NCI-H82 treated with DMSO at 0.1 percent for 48 hours (cell line): ENCODE data around the gene CHMP6.

Source experiments
- DNase-seq: peaks from one replicate; lab custom pipeline; 2025; ENCODE audit not compliant: unreplicated experiment; lab: John Stamatoyannopoulos, UW

CHMP6 gene

DNA sequence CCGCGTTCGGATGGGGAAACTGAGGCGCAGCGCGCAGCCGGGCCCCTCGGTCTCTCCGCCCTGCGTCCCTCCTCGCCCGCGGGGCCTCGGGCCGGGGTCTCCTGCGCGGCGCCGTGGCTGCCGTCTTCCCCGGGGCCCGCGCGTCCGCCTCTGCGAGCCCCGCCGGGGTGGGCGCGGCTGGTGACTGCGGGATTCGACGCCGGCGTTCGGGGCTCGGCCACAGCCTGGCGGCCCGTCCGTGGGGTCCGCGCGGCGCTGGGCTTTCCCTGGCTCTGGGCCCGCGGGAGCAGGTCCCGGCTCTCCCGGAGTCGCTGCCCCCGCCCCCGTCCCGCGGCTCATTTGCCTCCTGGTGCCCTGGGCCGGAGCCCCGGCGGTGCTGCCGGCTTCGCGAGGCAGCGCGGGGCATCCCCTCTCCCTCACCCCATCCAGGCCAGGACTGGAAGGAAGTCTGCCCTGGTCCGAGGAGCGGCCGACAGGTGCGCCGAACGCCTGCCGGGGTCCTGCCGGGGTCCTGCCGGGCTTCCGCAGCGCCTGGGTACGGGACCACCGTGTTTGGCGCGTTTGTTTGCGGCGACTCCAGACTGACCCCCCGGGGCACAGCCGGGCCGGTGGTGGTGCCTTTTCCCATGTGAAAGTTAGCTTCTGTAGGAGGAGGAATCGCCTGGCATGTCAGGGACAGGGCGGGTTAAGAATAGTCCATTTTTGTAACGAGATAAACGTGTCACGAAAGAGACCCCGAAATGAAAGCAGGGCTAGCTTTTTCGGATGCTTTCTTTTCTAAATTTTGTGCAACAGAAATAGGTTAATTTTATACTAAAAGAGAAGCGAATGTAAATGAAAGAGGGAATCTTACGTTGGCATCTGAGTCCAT is 671 bp downstream of the CHMP6 start:
- DNase-seq, result no peak

DNA sequence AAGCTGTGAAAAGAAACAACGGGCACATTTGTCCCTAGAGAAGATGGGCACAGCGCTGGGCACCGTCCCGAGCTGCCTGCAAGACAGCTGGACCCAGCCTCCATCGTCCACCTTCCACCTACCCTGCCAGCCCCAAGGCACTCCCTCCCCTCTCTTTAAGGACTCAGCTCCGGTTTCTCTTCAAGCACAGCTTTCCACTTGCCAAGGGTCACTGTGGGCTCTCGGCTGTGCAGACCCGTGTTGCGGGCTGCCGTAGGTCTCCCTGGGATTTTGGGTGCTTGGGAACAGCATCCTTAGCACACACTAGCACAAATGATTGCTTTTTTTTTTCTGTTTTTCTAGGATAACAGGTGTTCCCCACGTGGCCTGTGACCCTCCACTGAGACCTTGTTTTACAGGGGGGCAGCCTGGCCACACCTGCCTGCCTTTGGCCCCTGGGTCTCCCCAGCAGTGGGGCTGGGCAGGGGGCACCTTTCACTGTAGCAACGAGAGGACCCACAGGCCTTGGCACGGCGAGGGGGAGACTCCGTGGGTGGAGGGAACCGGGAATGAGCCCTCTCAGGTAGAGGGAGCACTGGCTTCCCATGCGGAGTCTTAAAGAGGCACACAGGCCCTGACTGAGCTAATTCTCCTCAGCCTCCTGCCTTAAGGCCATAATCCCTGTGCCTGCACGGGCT is 1.4 kb downstream of the CHMP6 start:
- no peak for DNase-seq

DNA sequence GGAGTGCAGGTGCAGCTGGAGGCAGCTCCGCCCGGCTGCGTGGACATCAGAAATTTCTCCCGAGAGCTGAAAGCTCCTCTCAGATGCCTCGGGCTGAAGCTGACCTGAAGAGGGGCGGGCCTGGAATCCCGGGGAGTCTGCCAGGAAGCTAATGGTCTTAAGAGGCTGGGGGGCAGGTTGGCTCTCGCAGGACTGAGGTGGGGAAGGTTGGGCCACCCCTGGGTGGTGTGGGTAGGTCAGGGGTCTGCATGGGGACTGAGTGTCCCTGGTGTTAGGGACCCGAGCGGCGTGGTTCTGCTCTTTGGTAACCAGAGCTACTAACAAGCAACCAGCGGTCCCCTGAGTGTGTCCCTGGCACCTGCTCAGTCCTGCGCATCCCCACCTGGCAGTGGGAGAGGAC is 3.5 kb downstream of the CHMP6 start:
- DNase-seq, result no peak

DNA sequence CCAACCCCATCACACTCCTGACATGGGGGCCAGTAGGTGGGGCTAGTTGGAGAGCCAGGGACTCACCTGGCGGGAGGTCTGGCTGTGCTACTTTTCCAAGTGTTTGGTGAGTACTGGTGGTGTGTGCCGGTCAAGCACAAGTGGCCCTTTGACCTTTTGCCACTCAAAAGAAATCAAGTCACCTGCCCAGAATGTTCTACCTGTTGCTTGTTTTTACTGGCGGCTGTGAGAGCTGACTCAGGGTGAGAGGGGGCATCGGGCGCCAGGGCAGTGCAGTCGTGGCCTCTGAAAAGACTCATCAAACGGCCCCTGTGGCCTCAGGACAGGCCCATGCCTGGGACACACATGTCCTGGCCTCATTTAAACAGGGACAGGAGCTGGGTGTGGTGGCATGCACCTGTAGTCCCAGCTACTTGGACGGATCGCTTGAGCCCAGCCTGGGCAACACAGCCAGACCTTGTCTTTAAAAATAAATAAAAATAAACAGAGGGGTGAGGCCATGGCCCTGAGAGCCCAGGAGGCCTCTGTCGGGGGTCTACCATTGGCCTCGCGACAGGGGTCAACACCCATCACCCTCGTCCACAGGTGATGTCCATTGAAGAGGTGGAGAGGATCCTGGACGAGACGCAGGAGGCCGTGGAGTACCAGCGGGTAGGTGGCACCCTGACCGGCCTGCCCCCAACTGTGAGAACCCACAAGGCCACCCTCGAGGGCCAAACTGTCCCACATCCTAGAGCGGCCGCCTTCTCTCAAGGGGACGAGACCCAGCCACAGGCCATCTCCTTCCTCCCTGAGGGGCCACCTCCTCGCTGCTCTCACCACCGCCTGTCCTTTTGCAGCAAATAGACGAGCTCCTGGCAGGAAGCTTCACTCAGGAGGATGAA is 5.0 kb downstream of the CHMP6 start:
- DNase-seq, result no peak

DNA sequence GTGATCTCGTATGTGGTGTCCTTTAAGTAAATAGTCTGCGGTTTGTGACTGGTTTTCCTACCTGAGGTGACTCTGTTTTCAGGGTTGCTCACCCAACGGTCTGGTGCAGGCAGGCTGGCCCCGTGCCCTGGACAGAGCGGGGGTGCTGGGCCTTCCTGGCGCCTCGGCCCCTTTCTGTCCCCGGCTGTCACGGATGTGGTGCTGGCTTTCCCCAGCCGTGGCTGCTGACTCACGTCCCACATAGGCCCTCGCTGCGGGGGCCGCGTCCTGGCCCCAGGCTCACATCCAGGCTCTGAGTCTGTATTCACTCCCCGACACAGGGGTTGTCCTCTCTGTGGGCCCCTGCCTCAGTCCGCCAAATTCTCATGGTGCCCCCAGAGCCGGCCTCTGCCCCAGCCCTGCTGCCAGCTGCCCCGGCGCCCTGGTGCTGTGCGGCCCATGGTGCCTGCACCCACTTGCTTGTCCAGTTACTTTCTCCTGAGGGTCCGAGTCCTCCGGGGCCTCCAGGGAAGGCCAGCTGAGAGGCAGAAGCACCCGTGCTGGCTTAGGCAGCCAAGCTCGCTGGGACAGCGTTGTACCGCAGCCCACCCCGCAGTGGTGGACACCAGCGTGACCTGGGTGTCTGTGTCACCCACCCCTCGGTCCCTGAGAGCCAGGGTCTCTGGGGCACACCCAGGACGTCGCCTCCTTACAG is 5.9 kb downstream of the CHMP6 start:
- DNase-seq, result no peak

DNA sequence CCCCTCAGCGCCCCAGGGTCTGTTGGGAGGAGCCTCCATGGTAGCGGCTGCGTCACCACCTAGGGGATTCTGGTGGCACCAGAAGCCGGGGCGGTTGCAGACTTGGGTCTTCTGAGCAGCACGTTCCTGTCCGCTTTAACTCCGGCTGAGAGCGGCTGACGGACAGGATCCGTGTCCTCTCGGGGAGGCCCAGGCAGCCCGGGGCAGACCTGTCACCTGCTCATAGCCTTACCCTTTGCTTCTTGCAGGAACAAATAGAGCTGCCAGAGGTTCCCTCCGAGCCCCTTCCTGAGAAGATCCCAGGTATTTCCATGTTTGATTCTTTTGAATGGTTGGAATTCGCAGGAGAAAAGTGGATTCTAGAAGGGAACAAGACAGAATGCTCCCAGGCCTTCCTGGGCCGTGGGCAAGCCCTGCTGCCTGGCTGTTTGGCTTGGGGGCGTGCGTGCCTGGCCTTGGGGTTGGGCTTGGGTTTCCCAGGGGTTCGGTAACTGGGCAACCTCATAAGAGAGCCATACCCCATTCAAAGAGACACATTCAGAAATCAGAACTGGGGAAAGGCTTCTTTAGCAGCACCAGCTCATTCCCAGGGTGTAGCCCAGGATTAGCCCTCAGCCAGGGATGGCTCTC is 6.6 kb downstream of the CHMP6 start:
- DNase-seq, result no peak

DNA sequence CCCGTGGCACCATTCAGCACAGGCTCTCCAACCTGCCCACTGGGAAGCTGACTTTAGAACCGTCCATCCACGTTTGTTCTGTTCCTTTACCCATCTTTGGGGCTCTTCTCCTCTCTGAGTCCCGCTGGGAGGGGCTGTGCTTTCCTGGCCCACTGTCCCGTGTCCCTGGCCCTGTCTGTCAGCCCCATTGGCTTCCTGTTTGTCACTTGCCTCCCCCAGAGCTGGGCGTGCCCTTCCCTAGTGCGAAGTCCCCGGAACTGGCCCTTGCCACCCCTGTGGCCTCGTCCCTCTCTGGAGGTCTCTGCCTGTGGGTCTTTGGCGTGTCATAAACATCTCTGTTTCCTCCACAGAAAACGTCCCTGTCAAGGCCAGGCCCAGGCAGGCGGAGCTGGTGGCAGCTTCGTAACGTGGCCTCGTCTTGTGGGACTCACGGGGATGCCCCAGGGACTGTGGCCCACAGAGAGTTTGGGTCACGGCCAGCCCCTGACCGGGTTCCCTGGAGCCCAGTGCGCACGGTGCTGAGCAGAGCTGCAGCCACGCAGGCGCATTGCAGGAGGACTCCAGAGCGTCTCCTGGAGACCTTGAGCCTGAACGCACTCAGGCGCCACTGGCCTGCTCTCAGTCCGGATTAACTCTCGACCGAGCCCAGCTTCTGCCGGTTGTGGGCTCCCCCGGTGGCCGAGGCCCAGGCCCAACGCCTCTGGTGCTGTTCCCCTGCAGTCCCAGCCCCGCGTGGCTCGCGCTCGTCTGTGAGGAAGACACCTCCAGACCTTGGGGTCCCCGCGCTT is 7.3 kb downstream of the CHMP6 start:
- DNase-seq, result no peak

DNA sequence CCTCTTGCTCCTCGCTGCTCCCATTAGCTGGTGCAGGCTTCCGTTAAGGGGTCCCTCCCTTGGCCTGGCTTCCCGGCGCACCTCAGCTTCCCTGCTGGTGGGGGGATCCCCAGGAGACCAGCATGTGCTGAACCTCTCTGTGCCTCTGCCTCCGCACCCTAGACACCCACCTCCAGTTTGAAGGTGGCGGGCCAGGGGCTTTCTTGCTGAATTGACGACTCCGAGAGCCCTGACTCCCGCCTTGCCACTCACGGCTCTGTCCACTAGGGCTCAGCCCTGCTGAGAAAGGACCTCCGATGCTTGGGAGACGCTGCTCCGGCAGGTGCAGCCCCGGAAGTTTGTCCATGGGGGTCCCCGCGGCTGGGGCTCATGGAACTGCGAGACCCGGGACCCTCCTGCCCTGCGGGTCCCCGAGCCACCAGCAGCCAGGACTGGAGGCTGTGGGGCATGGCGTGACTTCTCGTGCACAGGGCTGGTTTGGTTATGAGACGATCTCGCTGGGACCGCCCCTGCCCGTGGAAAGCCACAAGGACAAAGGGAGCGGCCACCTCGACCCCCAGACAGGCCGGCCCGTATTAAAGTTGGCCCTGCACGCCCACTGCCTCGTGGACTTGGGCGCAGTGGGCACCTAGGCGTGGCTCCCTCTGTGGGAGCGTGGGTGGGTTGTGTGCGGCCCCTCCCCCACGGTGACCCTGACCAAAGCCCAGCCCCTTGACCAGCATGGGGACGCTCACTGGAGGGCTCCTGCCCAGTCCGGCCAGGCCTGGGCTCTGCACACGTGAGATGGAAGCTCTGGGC is 8.1 kb downstream of the CHMP6 start:
- no peak for DNase-seq

DNA sequence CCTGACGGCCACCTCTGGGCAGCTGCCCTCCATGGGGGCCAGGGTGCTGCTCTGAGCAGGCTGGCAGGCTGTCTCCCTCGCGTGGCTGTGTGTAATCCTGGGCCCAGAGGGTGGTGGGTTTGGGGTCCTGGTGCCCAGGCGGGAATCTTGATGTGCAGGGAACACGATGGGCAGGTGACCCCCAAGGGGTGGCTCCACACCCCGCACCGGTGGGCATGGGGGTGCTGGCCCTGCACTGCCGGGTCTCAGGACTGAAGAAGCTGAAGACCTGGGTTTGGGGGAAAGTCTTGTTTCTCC is 8.6 kb downstream of the CHMP6 start:
- DNase-seq, result no peak

DNA sequence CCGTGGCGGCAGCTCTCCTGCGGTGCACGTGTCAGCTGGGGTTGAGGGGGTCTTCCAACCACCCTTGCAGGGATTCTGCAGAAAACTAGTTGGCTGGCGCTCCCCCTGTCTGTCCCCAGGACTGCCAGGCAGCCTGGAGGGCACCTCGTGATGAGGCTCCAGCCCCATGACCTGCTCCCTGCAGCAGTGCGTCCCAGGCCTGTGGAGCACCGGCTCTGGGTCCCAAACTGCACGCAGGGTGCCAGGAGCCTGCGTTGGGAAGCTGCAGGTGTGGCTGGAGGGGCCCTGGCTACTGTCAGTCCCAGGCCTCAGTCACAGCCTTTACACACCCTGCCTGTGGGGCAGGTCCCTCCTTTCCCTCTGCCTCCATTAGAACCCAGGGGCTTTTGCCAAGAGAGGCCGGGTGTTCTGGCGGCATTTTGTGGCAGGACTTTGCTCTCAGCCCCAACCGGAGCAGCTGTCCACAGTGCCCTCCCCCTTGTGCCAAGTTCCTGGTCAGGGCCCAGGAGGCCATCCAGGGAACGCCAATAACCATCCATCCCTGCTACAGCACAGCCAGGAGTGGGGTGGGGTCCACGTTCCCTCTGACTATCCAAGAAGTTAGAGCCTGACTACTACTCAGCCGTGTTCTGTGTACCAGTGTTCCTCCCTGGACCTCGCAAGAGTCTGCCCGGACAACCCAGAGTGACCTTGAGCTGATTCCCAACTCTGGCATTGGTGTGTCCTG is 9.2 kb downstream of the CHMP6 start:
- DNase-seq, result no peak

DNA sequence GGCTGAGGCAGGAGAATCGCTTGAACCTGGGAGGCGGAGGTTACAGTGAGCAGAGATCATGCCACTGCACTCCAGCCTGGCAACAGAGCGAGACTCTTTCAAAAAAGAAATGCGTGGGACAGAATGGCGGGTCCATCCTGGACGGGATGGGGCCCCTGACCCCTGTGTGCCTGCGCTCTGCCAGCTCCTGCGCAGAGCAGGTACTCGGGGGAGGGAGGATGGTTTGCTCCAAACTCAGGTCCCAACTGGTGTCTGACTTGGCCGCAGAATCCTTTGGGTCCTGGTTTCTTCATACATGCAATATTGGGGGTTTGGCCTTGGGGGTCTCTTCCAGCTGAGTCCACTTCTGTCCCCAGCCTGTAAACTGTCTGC is 10.4 kb downstream of the CHMP6 start:
- DNase-seq, result no peak

DNA sequence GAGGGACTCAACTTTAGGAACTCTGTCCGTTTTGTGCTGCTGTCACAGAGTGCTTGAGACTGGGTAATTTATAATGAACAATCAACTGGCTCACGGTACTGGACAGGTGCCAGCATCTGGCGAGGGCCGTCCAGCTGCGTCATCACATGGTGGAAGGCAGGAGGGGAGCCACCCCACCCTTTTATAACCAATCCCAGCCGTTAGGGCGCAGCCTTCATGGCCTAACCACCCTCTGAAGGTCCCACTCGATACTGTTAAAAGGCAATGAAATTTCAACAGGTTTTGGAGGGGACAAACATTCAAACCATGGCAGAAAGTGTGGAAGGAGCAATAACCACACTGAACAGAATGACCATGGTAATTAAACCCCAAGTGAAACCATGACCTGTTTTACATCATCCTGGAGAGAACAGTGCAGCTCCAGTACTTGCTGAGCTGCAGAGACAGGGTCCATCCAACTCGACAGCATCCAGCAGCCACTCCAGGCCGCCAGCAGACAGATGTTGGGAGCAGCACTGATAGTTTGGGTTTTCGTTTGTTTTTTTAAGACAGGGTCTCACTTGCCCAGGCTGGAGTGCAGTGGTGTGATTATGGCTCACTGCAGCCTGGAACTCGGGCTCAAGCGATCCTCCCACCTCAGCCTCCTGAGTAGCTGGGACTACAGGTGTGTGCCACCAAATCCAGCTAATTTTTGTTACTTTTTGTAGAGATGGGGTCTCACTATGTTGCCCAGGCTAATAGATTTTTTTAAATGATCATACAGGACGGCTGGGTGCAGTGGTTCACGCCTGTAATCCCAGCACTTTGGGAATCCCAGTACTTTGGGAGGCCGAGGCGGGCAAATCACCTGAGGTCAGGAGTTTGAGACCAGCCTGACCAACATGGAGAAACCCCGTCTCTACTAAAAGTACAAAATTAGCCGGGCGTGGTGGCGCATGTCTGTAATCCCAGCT is 11.0 kb downstream of the CHMP6 start:
- DNase-seq, result no peak

DNA sequence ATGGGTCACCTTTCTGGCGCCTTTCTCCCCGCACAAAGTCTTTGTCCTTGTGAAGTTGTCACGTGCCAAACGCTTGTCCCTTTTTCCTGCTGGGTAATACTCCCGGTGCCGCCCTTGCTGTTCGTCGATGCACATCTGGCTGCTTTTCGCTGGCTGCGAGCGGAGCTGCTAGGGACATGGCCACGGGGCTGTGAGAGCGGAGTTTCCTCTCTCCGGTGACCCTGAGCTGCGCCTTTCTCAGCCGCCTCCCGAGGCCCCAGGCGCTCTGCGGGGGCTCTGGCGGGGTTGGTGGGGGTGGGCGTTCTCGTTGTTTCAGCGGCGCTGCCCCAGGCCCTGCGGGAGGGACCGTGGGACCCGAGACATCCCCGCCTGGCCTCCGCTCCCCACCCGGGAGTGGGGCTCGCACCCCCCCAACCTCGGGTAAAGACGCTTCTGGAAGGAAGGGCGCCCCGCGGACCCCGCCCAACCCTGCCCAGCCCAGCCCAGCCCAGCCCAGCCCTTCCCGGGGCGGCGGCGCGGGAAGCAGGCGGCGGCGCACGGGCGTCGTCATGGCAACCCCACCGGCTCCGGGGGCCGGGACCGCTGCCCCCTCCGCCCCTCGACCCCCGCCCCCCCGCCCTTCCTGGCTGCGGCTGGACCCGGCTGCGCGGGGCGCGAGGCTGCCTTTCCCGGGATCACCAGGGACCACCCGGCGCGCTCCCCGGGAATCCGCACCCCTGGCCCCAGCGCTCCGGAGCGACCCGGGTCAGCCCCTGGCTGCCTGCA is 12.3 kb downstream of the CHMP6 start:
- no peak for DNase-seq

DNA sequence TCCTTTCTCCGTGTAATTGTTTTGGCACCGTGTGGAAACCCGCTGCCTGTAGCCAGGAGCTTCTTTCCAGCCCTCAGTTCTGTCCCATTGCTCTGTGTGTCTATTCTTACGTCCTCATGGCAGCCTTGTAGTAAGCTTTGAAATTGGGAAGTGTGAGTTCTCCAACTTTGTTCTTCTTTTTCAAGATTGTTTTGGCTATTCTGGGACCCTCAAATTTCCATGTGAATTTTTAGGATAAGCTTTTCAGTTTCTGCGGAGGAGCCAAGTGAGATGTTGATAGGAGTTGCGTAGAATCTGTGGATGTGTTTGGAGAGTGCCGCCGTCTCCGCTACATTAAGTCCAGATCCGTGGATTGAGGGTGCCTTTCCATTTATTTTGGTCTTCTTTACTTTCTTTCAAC is 15.2 kb downstream of the CHMP6 start:
- DNase-seq, result no peak

DNA sequence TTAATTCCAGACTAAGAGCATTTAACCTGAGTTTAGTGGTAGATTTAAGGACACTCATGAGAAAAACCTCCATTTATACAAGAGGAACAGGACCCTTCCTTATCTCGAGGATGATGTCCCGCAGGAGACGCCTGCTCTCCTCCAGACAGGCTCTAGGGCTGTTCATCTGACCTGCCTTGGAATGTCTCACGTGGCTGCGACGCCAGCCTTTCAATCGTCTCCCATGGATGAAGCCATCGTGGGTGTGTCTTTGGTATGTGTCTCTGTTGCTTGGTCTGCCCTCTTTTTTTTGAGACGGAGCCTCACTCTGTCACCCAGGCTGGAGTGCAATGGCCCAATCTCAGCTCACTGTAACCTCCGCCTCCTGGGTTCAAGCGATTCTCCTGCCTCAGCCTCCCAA is 16.5 kb downstream of the CHMP6 start:
- no peak for DNase-seq

DNA sequence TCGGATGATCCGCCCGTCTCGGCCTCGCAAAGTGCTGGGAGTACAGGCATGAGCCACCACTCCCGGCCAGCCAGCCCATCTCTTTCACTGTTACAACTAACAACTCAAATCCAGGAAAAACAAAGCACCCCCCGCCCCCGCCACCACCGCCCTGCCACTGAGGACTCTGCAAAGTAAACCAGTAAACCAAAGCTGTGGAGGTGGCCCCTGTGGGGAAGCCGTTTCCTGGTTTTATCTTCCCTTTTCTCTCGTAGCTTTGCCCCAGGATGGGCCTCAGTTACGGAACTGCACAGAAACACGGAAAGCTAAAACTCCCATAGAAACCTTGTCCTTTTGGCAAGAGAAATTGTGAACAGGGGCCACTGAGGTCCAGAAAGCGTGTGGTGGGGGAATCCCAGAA is 17.5 kb downstream of the CHMP6 start:
- DNase-seq, result no peak

DNA sequence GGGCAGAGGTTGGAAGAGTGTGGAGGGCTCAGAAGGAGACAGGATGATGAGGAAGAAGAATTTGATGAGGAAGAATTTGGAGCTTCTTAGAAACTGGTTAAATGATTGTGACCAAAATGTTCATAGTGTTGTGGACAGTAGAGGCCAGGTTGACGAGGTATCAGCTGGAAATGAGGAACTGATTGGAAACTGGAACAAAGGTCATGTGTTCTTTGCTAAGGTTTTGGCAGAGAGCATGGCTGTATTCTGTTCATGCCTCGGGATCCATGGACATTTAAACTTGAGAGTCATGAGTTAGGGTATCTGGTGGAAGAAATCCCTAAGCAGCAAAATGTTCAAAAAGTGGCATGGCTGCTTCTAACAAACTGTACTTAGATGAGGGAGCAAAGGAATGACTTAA is 19.3 kb downstream of the CHMP6 start:
- no peak for DNase-seq
